MCF 10A (cell line): ENCODE data around the gene ETV7. TPM values are rescaled to one million over a fixed set of nuclear protein-coding genes. Genes with fewer than 3 reads are reported as not detected.

Experiments used
- BruUV-seq: library from RNA; stranded (reverse); fragments of 400-500 nt; replicated peaks from 2 replicates; lab custom pipeline; 2021; lab: Mats Ljungman, UMichigan
- CTCF ChIA-PET: fragments of 300-600 bp; sonication (Branson Sonifier 250); formaldehyde crosslinking; extraction: SDS; loops from one replicate; lab custom pipeline; 2021; ENCODE audit warnings: antibody characterized with exemption, inconsistent platforms; lab: Yijun Ruan, JAX
- POLR2A ChIA-PET: fragments of 300-600, 350-650 bp; sonication (Branson Sonifier 250); formaldehyde crosslinking; extraction: SDS; loops from one replicate; lab custom pipeline; 2020; ENCODE audit warnings: antibody characterized with exemption, inconsistent platforms; lab: Yijun Ruan, JAX
- DNase-seq: peaks from one replicate; pipeline ENCODE4 v3.0.0-alpha.2; 2018; ENCODE audit not compliant: unreplicated experiment
- H3K27ac Mint-ChIP-seq: one replicate; pipeline ENCODE4 v1.8.0; 2022; ENCODE audit warnings: mild to moderate bottlenecking, low read depth, mixed read lengths; ENCODE audit not compliant: unreplicated experiment
- H3K27me3 Mint-ChIP-seq: one replicate; pipeline ENCODE4 v1.8.0; 2022; ENCODE audit warnings: mixed read lengths; ENCODE audit not compliant: insufficient read depth, unreplicated experiment
- H3K36me3 Mint-ChIP-seq: one replicate; pipeline ENCODE4 v1.8.0; 2022; ENCODE audit warnings: mild to moderate bottlenecking, moderate library complexity, mixed read lengths; ENCODE audit not compliant: insufficient read depth, unreplicated experiment
- H3K4me1 Mint-ChIP-seq: one replicate; pipeline ENCODE4 v1.8.0; 2022; ENCODE audit warnings: mixed read lengths; ENCODE audit not compliant: insufficient read depth, unreplicated experiment
- H3K4me3 Mint-ChIP-seq: one replicate; pipeline ENCODE4 v1.8.0; 2022; ENCODE audit warnings: mild to moderate bottlenecking, moderate library complexity, mixed read lengths; ENCODE audit not compliant: unreplicated experiment
- H3K9me3 Mint-ChIP-seq: one replicate; pipeline ENCODE4 v1.8.0; 2022; ENCODE audit warnings: mixed read lengths; ENCODE audit not compliant: unreplicated experiment
- CTCF ChIP-seq: fragments of 200-600 bp; IDR thresholded peaks from one replicate; pipeline ENCODE4 v1.8.0; 2022; ENCODE audit warnings: antibody characterized with exemption, mild to moderate bottlenecking; ENCODE audit not compliant: unreplicated experiment
- intact Hi-C: fragments of 100-400 bp; cut with micrococcal nuclease; formaldehyde crosslinking; loops from 2 replicates; pipeline ENCODE4 v1.14.1; 2022
- total RNA-seq: library from RNA; stranded (reverse); gene quantifications from 2 replicates; pipeline ENCODE4 v1.2.3, GENCODE V29; 2022

The ETV7 gene
- total RNA-seq, 1 experiment from 2014 or later: 0.47 TPM

GRCh38 chr6:36386495-36387439 lies 702 bp downstream of the ETV7 start:
- peak; percentile 45 for DNase-seq
- ChIA-PET POLR2A (interaction anchor here (0.6 to 1.7 kb wide), 10 partner anchors 10 to 1484 kb away, joined by 3 to 11 read pairs (median 3); no protein-coding TSS in a partner anchor), CTCF (interaction anchor here (0.8 kb wide), 1 partner anchor 59 kb away, joined by 3 read pairs; no protein-coding TSS in a partner anchor)
- Mint-ChIP-seq H3K27me3 (peaks cover 28% of the 10 kb centered on the region), H3K4me1 (peaks cover 7% of the 10 kb centered on the region), H3K4me3 (peak overlapping the region; percentile 71), H3K36me3 (no peaks in the 10 kb centered on the region), H3K27ac (peak overlapping the region; percentile 28), H3K9me3 (no peaks in the 10 kb centered on the region)
- BruUV-seq: no TSS peak
- no peak for TF ChIP-seq CTCF
- intact Hi-C loops: no loop called here

- no peaks in the 10 kb centered on the region for H3K9me3 Mint-ChIP-seq
- POLR2A ChIA-PET: interaction anchor here (0.6 to 0.7 kb wide), 2 partner anchors 82 to 103 kb away, joined by 3 read pairs; no protein-coding TSS in a partner anchor
Measured at GRCh38 chr6:36384095-36384494, 3.4 kb downstream of the ETV7 start.

GRCh38 chr6:36383606-36384005 lies 3.9 kb downstream of the ETV7 start:
- TF ChIP-seq CTCF: no peak
- POLR2A ChIA-PET: interaction anchor here (0.6 to 1.2 kb wide), 2 partner anchors 18 to 103 kb away, joined by 3 read pairs; no protein-coding TSS in a partner anchor
- BruUV-seq: no TSS peak

More at GRCh38 chr6:36384095-36384494, 3.4 kb downstream of the ETV7 start:
- CTCF ChIA-PET: interaction anchor here (0.6 kb wide), 1 partner anchor 10 kb away, joined by 3 read pairs; no protein-coding TSS in a partner anchor
- H3K4me3 Mint-ChIP-seq: no peak overlapping the region
- H3K27ac Mint-ChIP-seq: no peak overlapping the region
- BruUV-seq: no TSS peak
- intact Hi-C loops: no loop called here
- TF ChIP-seq CTCF: no peak
- no peaks in the 10 kb centered on the region for H3K36me3 Mint-ChIP-seq
- H3K27me3 Mint-ChIP-seq: peaks cover 14% of the 10 kb centered on the region
- peaks cover 7% of the 10 kb centered on the region for H3K4me1 Mint-ChIP-seq
- no peak for DNase-seq

GRCh38 chr6:36382976-36383375 lies 4.5 kb downstream of the ETV7 start:
- POLR2A ChIA-PET: interaction anchor here (1.2 kb wide), 1 partner anchor 19 kb away, joined by 3 read pairs; no protein-coding TSS in a partner anchor
- CTCF ChIA-PET: interaction anchor here (0.6 to 1.1 kb wide), 2 partner anchors 13 to 635 kb away, joined by 3 read pairs; no protein-coding TSS in a partner anchor
- H3K9me3 Mint-ChIP-seq: no peaks in the 10 kb centered on the region
- peaks cover 7% of the 10 kb centered on the region for H3K4me1 Mint-ChIP-seq
- DNase-seq: no peak
- H3K27me3 Mint-ChIP-seq: peaks cover 14% of the 10 kb centered on the region
- no peak for TF ChIP-seq CTCF
- no peak overlapping the region for H3K4me3 Mint-ChIP-seq
- intact Hi-C loops: no loop called here
- H3K27ac Mint-ChIP-seq: no peak overlapping the region
- no TSS peak for BruUV-seq
- H3K36me3 Mint-ChIP-seq: no peaks in the 10 kb centered on the region

More at GRCh38 chr6:36383606-36384005, 3.9 kb downstream of the ETV7 start:
- Mint-ChIP-seq H3K9me3 (no peaks in the 10 kb centered on the region), H3K36me3 (no peaks in the 10 kb centered on the region), H3K27me3 (peaks cover 14% of the 10 kb centered on the region), H3K27ac (no peak overlapping the region), H3K4me1 (peaks cover 7% of the 10 kb centered on the region), H3K4me3 (no peak overlapping the region)
- CTCF ChIA-PET: interaction anchor here (0.6 kb wide), 1 partner anchor 634 kb away, joined by 3 read pairs; no protein-coding TSS in a partner anchor
- DNase-seq: no peak
- intact Hi-C loops: no loop called here
